ENCODE measurements around the gene KATNAL1.

- TF ChIP-seq POLR2A (IDR thresholded peaks at IDR 0.05; ENCODE audit: low read length) (no peak), GATA1 (IDR thresholded peaks at IDR 0.05; ENCODE audit: low read depth, low read length) (no peak)
These were observed 12.2 kb downstream of the KATNAL1 start for GRCh38 chr13:30295116-30295515.

Data from erythroblast (primary cell).